NAMALWA (cell line): Measurements from ENCODE around the gene GPR78.

Experiments used
- DNase-seq: peaks from one replicate; pipeline ENCODE4 v3.0.0-alpha.2; 2015; ENCODE audit warnings: low spot score

GPR78 gene, protein sequence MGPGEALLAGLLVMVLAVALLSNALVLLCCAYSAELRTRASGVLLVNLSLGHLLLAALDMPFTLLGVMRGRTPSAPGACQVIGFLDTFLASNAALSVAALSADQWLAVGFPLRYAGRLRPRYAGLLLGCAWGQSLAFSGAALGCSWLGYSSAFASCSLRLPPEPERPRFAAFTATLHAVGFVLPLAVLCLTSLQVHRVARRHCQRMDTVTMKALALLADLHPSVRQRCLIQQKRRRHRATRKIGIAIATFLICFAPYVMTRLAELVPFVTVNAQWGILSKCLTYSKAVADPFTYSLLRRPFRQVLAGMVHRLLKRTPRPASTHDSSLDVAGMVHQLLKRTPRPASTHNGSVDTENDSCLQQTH

DNA sequence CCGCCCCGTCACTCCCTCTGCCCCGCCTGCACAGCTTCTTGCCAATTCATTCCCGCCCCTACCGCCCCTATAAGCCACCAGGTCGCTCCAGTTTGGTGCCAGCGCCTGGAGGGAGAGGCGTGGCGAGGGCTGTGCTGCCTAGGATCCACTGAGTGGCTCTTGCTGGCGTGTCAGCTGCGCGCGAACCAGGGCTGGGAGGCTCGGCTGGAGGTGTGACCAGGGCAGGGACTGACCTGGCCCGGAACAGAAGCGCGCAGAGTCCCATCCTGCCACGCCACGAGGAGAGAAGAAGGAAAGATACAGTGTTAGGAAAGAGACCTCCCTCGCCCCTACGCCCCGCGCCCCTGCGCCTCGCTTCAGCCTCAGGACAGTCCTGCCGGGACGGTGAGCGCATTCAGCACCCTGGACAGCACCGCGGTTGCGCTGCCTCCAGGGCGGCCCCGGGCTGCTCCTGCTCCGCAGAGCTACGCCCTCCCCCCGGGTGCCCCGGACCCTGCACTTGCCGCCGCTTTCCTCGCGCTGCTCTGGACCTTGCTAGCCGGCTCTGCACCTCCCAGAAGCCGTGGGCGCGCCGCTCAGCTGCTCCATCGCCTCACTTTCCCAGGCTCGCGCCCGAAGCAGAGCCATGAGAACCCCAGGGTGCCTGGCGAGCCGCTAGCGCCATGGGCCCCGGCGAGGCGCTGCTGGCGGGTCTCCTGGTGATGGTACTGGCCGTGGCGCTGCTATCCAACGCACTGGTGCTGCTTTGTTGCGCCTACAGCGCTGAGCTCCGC lies at the start of gene GPR78:
Gene GPR78 (plus strand): TSS at position 72 of the 773 bp plus-strand sequence. CDS start 591 bp downstream, at position 663.
- DNase-seq = no peak

- DNase-seq = no peak
These were observed 47.9 kb upstream of the GPR78 start for GRCh38 chr4:8532245-8532781.

GRCh38 chr4:8533274-8533865 lies 46.8 kb upstream of the GPR78 start:
- no peak for DNase-seq

GRCh38 chr4:8534129-8534528 lies 46.1 kb upstream of the GPR78 start:
- DNase-seq = no peak

DNA sequence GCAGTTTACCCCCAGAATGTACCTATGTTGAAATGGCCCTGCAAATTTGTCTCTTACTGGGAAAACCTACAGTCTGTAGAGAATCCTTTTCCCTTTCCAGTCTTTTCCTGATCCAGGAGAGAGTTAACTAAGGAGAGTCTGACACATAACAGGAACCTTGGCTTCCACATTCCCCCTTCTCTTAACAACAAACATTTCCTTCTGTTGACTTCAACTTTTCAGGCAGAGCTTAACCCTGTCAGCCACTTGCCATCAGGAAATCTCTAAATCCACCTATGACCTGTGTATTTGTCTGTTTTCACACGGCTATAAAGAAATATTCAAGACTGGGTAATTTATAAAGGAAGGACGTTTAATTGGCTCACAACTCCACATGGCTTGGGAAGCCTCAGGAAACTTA lies 45.6 kb upstream of the GPR78 start:
- no peak for DNase-seq

- DNase-seq = no peak
These were observed 43.7 kb upstream of the GPR78 start for GRCh38 chr4:8536467-8536866.

DNA sequence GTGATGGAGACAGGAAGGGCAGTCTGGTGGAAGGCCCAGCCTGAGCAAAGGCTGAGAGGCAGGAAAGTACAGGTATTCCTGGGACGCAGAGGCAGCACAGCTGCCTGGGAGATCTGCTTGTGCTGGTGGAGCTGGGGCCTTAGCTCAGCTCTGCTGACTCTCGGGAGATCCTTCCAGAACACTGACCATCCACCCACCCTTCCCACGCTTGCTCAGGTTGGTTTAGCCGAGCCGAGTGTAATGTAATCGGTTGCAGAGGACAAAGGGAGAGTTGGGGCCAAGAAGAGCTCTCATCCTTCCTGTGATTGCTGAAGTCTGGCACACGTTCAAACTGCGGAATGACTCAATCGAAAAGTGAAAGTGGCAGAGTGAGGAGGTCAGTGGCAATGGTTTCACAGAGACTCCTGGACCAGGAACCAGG lies 43.1 kb upstream of the GPR78 start:
- DNase-seq = no peak

DNA sequence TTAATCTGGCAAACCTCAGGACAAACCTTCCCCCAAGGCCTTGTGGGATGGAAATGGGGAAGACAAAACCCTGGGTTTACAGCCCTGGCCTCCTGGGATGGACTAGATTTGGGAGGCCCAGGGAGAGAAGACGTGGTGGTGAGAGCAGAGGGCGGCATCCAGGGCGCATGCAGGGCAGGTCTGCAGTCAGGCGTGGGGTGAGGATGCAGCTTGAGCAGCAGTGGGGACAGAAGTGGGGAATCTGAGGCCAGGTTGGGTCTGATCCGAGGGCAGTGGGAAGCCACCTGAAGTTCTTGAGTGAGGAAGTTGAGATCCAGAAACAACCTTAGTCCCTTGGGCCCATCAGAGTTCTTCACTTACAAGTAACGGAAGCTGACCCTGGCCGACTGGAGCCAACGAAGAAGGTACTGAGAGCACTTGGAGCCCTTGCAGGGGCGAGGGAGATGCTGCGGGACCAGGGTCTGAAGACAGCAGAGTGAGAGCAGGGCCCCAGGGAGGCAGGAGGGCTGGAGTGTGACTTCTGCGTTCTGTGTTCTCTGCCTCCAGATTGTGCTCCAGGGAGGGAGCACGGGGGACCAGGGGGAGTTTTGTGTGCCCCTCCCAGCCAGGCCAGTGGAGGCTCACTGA lies 42.0 kb upstream of the GPR78 start:
- no peak for DNase-seq

DNA sequence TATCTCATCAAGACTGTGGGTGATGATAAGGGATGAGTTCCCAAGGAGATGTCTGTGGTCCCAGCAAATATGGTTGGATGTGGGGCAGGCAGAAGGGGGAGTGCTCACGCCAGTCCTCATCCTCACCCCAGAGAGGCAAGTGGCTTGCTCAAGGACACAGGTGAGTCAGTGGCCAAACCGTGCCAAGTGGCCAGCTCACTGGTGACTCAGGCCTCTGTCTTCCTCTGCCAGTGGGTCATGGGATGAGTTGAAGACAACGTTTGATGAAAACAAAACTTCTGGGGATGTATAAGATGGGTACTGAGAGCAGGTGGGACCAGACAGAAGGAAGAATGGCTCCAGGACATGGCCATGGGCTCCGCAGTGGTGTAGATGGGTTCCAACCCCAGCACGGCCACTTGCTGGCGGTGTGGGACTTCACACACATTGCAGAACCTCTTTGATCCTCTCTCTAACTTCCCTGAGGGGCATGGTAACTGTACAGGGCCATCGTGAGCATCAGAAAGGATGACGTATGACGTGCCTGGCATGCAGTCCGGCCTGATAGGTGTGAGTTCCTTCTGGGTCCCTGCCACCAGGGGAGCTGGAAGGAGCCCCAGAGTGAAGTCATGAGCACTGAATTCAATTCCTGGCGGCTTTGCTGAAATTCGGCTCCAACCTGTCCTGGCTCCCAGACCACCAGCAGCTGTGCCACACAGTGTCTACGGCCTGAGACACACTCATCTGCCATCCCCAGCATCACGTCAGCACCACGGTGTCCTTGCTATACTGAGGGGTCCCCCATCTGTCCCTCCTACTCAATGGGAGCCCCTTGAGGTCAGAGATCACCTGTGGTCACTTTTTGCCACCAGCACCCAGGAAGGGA lies 41.3 kb upstream of the GPR78 start:
- no peak for DNase-seq

- DNase-seq = no peak
These were observed 40.5 kb upstream of the GPR78 start for GRCh38 chr4:8539661-8540060.

DNA sequence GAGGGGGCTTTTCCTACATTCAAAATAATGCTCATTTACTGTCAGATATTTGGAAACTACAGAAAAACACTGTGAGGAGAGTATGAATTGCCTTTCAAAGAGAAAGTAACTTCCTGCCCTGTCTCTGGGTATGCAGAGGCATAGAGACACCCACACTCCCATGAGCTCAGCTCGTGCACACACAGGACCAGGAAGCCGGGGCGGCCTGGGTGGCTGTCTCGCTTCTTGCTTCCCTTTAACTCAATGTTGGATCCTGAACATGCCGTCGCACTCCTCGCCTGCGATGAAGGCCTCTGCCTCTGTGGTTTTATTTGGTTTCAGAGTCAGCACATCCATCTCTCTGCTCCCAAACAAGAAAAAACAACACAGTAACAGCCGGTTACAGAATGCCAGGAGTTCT lies 40.1 kb upstream of the GPR78 start:
- DNase-seq = no peak

DNA sequence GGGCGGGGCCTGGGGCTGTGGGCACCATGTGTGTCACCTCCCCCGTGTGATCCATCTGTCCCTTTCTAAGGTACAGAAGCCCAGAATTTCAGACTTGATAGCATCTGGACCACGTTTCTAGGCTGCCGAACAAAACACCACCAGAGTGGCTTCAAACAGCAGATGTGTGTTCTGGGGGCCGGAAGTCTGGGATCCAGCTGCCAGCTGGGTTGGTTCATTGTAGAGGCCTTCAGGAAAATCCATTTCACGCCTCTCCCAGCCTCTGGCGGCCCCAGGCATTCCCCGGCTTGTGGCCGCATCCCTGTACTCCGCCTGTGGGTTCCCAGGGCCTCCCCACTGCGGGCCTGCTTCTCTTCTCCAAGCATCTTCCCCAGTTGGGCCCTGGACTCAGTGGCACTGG lies 39.6 kb upstream of the GPR78 start:
- no peak for DNase-seq

DNA sequence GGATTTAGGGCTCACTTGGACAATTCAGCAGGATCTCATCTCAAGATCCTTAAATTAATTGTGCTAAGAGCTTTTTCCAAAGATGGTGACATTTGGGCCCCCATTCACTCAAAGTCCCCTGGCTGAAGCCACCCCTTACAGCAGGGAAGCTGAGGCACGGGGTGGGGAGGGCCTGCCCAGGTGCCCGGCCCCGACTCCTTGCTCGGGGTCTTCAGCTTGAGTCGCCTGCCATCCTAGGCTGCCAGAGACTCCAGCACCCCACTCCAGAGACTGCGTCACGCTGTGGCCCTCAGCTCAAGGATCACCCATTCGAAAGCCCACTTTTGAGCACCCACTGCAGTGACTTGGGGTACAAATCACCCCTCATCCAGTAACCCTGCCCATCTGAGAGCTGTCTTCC lies 39.2 kb upstream of the GPR78 start:
- no peak for DNase-seq

GRCh38 chr4:8541981-8542715 lies 38.0 kb upstream of the GPR78 start:
- DNase-seq = no peak

GRCh38 chr4:8542776-8543525 lies 37.2 kb upstream of the GPR78 start:
- no peak for DNase-seq

DNA sequence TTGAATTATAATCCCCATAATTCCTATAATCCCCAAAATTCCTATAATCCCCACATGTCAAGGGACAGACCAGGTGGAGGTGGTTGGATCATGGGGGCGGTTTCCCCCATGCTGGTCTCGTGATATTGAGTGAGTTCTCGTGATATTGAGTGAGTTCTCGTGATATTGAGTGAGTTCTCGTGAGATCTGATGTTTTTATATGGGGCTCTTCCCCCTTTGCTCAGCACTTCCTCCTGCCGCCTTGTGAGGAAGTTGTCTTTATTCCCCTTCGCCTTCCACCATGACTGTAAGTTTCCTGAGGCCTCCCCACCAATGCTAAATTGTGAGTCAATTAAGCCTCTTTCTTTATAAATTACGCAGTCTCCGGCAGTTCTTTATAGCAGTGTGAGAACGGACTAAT lies 36.6 kb upstream of the GPR78 start:
- DNase-seq = peak; percentile 9

DNA sequence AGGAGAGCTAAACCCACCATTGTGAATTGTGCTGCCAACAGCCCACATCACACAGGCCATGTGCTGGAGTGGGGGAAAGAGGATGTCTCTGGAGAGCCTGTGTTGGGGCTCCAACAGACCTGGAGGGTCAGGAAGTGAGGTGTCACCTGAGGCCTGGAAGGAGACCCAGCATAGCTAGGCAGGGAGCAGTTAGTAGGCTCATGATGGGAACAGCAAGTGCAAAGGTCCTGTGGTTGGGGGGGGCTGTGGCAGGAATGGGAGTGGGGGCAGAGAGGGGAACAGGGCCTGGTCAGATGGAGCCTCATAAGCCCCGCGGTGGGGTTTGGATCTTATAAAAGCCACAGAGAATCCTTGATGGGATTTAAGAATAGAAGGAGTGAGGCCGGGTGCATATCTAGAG lies 35.9 kb upstream of the GPR78 start:
- no peak for DNase-seq

DNA sequence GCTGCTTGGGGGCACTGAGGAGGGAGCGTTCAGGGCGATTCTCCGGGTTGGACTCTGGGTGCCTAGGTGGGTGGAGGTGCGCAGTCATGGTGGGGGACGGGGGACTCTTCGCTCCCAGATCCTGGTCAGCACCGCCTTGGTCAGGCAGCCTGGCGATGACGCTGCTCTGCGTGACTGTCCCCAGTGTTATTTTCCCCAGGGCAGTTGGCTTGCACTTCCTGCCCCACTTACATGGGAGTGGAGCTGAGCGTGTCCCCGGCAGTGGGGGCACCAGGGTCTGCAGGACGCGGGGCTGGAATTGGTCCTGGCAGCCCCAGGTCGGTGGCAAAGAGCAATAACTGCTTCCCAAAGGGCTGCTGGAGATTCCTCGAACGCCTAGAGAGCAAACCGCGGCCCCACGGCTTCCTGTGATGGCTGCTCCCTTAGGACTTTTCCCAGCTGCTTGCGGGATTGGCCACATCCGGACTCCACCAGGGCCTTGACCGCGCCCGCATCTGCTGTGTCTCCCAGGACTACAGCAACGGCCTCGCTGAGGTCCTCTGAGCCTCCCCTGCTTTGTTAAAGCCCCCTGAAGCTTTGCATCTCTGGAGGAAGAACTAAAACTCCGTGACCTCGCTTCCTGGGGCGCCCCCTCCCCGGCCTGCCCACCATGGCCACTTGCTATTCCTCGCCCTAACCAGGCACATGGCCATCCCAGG lies 35.3 kb upstream of the GPR78 start:
- DNase-seq = no peak

DNA sequence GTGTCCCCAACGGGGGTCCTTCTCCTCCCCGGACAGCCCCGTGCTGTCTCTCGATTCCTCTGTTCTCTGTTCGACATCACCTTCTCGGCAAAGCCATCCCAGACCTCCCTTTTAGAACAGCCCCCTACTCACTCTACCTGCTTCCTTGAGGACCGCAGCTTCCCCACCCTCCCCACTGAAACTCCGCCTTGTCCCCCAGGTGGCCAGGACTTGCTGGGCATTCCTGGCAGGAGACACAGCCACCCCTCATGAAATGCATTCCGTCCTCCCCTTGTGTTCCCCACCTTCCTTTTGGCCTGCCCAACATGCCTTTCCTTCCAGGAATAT lies 34.8 kb upstream of the GPR78 start:
- no peak for DNase-seq

DNA sequence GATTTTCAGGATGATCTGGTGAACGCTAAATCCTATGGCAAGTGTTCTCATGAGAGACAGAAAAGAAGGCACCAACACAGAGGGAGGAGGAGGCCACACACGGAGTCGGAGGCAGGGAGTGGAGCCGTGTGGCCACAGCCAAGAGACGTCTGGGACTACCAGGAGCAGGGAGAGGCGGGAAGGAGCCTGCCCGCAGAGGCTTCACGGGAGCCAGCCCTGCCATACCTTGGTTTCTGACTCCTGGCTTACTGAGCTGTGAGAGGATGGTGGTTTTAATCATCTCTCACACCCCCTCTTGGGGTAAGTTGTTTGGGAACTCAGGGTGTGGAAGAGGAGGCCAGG lies 33.5 kb upstream of the GPR78 start:
- DNase-seq = no peak
